NCI-H1694 (cell line): Measurements from ENCODE around the gene AQP11.
A peak's percentile ranks its signal among the peaks of the same experiment; 100 is the strongest.
"Not testable (repeated sequence)": the region's sequence is repeated elsewhere in the genome, so short reads cannot be mapped to it uniquely, and the experiment has no call there.

Experiments
- DNase-seq: peaks from one replicate; lab custom pipeline; 2025; lab: John Stamatoyannopoulos, UW

The AQP11 gene

DNA sequence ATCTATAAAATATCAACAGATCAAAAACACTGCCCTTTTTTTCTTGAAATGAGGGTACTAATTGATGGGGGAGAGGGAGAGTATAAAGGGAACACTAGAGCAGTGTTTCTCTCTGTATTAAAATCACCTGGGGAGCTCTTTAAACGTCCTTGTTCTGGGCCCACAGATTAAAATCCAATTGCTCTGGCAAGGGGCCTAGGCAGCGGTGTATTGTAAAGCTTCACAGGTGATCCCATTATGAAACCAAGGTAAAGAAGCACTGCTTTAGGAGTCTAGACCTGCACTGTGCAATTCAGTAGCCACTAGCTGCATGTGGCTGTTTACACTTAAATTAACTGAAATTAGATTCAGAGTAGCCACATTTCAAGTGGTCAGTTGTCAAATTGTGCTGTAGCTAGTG lies 3.0 kb downstream of the AQP11 start:
- no peak for DNase-seq

DNA sequence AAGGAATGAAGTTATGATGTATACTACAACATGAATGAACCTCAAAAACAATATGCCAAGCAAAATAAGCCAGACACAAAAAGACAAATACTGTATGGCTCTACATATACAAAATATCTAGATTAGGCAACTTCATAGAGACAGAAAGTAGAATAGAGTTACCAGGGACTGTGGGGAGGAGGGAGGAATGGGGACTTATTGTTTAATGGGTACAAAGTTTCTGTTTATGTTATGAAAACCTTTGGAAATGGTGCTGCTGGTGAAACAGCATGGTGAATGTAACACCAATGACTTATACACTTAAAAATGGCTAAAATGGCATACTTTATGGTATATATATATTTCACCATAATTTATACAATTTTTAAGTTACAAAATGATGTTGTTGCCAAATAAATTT lies 4.1 kb downstream of the AQP11 start:
- no peak for DNase-seq

DNA sequence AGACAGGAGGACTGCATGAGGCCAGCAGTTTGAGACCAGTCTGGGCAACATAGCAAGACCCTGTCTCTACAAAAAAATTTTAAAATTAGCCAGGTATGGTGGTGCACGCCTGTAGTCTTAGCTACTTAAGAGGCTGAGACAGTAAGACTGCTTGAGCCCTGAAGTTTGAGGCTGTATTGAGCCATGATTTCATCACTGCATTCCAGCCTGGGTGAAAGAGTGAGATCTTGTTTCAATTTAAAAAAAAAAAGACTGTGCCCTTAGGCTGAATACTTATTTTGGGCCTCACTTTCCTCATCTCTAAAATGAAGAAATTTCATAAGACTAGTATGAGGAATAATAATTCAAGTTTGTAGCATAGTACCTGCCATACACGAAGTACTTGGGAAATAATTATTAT lies 6.9 kb downstream of the AQP11 start:
- no peak for DNase-seq

DNA sequence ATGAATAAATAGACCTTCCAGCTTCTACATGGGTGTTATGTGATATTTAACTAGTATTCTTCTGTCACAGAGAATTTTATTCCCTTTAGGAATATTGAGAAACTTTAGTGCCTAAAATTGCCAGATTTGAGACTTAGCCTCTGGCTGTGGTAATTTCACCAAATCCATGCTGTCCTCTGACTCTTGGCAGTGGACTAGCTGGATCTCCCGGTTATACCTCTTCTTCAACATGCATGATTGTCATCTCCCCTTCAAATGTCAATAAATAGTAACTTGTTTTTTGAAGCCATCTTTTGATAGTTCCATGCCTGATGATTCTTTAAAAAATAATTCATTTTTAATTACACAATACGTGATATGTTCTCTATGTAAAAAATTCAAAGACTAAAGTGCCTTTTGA lies 8.4 kb downstream of the AQP11 start:
- DNase-seq = no peak

DNA sequence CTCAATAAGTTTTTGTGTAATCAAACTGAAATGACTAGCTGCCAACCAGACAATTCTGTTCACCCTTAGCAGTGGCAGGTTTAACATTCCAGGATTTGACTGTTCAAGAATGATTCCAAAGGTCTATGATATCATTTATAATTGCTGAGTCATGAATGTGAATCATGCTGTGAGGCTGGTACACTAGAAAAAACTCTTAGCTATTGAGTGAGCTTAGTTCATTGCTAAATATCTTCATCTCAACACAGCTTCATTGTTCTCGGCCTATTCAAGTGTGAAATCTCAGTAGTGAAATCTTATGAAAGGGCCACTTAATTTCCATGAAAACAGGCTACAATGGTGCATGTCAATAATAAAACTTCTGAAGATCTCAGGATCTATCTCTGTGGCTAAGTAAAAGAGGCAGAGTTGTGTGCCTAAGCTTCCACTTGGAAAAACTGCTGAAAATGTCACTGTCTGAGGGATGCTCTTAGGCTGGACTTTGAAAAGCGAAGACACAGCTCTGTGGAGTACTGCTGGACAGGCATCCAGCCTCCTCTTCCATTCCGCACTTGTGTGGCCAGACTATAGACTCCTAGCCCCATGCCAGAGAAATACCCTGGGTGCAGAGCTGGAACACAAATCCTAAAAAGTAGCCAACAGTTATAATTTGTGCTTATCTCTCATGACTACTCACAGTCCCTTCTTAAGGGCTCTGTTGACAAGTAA lies 12.8 kb downstream of the AQP11 start:
- DNase-seq = no peak

DNA sequence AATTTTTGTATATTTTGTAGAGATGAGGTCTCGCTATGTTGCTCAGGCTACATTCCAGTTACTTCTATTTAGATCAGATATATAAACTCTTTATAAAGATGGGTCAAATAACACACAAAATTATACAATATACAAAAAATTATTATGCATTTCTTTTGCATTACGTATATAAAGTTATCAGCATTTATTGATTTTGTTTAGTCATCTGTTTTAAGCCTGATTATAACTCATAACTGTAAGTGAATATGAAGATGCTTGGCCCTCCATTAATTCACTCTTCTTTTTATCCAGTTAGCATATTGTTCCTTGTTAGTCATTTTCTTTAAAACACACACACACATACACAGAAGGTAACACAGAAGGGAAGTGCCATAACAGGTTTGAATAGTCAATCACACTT lies 14.5 kb downstream of the AQP11 start:
- no peak for DNase-seq

DNA sequence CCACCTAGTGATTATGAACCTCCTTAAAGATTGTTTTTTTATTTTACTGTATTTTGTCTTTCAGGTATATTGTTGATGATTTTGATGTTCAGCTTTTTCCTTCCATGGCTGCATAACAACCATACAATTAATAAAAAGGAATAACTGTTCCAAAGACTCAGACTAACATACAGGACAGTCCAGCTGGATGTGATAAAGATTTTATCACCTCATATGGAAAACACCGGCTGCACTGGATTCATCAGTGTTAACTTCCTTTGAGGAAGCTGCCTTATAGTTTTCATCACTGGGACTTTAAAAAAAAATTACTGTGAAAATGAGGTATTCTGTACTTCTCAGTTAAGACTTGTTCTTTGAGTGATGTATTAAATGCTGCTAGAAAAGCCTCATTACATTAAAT lies 19.5 kb downstream of the AQP11 start:
- no peak for DNase-seq

DNA sequence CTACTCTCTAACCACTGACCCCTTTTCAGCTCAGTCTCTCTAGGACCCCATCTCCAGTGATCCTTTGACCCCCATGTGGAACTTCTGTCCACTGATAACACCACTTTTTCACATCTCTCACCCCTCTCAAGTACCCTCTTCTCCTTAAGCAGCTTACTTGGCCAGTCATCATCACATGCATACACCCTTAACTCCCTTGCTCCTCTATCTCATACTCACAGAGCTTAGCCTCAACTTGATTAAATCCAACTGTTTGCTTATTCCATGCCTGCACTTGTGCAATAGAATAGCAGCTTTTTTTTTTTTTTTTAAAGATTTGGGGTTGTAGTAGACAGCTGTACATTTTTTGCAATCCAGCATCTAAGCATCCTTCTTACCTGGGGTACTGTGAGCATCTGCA lies 22.2 kb downstream of the AQP11 start:
- DNase-seq = no peak

DNA sequence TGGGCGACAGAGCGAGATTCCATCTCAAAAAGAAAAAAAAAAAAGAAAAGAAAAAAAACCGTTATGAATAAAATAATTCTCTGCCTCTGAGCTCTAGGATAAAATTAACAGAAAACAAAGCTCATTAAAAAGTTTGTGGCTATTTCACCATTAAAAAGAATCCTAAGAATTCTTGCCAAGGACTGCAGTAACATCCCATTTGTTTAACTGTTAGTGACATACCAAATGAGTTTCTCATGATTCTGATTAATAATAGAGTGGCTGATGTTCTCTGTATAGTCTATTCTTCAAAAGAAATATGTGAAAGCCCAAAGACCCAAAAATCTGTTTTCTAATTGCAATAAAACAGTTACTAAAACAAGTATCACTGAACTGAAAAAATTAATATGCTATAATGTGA lies 28.1 kb downstream of the AQP11 start:
- no peak for DNase-seq

DNA sequence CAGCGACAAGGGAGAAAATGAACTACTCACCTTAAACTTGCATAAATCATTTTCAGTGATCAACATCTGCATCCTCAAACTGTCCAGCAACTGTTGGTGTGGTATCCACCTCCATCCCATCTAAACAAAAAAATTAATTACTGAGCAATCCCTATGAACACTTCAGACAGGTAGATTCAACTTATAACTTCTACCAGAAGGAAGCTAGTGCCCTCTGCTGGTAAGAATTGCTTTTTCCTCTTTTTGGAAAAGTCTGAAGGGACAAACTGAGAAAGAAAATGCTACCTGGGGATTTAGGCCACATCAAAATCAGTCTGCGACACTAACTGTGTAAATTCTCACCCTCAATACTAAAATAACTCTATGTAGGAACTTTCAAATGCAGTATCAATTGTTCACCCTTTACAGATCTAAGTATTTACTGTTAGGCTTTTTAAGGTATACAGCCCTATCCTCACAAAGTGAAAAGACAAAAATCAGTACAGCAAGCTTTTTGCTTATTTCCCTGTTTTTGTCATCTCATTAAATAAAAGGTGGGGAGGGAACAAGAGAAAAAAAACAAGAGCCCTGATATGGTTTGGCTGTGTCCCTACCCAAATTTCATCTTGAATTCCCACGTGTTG lies 29.9 kb downstream of the AQP11 start:
- peak; percentile 30 for DNase-seq

DNA sequence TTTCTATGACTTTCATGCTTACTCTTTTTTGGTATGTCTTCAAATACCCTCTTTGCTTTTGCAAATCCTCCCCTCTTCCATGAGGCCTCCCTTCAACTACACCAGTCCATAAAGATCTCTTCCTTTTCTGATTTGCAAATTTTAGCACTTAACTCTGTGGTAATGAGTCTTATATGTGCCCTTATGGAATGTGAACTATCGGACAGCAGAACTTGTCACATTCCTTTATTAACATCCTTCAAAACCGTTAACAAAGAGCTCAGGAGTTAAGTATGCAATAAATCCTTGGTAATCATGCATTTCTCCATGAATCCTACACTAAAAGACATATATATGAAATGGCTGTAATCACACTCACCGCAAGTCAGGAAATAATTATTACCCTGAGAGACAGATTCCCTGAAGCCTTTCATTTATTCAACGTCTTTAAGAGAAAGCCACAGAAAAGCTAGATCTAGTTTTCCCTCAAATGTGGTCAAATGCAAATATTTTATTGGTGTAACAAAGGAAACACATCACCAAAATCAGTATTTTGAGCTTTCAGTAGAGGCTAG lies 40.5 kb downstream of the AQP11 start:
- no peak for DNase-seq

DNA sequence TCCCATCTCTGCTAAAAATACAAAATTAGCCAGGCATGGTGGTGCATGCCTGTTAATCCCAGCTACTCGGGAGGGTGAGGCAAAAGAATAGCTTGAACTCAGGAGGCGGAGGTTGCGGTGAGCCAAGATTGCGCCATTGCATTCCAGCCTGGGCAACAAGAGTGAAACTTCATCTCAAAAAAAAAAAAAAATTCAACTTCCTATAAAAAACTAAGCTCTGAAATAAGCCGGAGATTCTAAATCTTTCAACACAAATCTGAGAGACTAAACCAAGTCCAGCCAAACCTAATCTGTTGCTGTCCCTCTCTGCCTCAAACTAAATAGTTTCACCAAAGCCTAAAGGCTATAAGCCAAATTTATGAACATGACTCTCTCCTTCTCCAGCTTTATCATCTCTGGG lies 44.2 kb downstream of the AQP11 start:
- not testable (repeated sequence) for DNase-seq

DNA sequence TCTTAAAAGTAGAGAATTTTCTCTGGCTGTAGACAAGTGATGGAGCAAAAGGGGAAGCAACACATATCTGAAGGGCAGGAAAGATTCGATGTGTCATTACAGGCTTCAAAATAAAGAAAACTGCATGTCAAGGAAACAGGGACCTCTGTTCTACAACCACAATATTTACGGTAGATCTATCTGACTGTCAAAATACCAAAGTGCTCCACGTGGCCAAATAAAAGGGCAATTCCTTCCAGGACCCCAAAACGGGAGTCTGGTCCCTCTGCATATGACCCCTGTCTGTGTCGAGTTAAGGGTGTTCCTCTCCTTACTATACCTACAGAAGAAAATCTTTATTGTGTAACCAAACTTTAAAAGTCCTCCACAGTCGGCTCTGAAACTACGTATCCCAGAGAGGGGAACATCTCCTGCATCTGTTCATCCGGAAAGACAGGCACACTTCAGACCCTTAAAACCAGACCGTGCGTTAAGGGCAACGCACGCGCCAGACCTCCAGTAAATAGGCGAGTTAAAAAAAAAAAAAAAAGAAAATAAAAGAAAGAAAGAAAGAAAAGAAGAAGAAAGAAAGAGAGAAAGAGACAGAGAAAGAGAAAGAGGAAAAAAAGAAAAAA lies 47.1 kb downstream of the AQP11 start:
- DNase-seq = no peak

DNA sequence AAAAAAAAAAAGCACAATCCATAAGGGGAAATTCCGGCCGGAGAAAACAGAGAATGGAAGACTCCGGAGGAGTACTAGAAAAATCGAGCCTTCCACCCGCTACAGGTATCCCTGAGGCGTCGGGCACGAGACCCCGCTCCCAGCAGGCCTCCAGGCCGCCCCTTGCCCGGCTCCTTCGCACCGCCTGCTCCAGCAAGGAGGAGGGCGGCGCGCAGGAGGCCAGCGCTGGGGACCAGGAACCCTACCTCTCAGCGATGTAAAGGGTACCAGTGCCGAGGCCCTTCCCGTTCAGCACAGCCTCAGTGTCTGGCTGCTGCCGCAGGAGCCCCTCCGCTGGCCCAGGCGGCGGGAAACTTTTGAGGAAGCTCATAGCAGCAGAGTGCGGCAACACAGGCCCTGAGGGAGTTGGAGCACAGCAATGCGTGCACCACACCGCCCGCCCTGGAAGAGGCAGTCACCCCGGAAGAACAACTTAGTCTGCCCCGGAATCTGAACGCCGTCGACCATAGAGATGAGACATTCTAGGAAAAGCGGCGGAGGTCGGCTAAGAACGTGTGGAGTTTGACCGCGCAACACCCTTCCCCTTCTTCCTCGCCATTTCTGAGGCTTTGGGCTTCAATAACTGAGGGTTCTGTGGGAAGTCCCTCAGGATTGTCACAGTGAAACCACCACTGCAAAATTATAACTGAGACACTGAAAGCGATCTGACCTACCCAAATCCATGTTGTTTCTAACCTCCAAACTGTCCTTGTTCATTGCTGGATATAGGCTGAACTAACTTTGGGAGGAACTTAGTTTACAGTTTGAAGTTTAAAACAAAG lies 47.8 kb downstream of the AQP11 start, which contains the start of gene CLNS1A:
Gene CLNS1A (minus strand): TSS at position 450 of the 821 bp plus-strand sequence. CDS start 80 bp downstream, at position 370.
- peak; percentile 82 for DNase-seq

DNA sequence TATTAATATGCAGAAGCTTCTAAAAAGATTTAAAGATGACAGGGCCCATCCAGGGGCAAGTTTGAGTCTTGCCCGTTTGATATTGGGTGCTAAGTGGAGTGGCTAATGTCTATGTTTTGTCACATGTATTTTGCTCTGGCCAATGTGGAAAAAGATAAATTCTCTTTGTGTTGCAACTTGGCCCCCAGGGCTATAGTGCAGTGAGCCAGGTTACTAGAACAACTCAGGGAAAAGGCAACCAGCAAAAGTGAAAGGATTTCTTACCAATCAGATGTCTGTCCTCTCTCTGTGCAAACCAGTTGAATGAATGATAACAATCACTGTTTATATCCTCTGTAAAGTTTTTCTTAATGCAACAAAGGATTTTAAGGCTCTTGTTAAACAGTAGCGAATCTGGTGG lies 52.5 kb downstream of the AQP11 start:
- DNase-seq = no peak

DNA sequence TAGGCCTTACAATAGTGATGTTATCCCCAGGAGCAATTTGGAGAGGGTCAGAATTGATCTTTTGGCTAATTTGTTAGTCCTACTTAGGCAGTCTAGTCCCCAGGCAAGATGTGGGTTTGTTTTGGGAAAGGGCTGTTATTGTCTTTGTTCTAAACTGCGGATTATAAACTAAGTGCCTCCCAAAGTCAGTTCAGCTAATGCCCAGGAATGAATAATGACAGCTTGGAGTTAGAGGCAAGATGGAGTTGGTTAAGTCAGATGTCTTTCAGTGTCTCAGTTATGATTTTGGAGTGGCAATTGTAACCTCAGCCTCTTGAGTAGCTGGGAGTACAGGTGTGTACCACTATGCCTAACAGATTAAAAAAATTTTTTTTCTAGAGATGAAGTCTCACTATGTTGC lies 55.1 kb downstream of the AQP11 start:
- no peak for DNase-seq

DNA sequence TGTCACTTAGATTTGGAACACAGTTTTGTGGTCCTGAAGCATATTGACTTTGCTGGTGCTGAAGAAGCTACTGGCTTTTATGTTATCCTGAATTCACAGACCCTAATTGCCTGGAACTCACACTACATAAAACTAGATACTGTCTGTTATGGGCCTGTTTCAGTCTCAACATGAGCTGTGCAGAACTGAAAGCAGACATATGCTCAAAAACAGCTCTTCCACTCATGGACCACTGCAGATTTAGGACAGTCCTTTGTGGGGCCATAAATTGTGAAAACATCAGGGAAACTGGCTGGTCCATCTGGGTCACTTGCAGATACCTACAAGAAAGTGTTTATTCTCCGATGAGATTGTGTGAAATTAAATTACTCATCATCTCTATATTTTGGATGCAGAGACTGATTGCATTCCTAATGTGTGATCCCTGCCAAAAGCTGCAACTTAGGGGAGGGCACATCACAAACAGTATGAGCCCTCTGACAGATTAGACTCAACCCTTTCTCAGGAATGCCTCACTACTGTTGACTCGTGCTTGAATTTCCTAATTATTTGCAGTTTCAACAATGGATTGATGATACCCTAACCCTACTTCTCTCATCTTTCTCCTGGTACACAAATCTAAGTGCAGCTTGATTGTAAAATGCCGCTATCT lies 58.0 kb downstream of the AQP11 start:
- DNase-seq = no peak

DNA sequence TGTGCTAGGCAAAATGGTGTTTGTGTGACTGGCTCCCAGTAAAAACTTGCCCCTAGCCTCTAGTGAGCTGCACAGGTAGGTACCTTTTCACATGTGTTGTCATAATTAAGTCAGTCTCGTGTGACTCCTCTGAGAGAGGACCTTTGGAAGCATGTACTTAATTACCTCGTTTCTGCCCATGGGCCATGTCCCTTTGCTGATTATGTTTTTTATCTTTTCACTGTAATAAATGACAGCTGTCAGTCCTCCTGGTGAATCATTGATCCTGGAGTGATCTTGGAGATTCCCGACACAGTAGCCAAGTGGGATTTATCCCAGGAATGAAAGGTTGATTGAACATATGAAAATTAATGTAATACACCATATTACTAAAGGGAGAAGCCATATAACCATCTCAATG lies 60.4 kb downstream of the AQP11 start:
- no peak for DNase-seq

DNA sequence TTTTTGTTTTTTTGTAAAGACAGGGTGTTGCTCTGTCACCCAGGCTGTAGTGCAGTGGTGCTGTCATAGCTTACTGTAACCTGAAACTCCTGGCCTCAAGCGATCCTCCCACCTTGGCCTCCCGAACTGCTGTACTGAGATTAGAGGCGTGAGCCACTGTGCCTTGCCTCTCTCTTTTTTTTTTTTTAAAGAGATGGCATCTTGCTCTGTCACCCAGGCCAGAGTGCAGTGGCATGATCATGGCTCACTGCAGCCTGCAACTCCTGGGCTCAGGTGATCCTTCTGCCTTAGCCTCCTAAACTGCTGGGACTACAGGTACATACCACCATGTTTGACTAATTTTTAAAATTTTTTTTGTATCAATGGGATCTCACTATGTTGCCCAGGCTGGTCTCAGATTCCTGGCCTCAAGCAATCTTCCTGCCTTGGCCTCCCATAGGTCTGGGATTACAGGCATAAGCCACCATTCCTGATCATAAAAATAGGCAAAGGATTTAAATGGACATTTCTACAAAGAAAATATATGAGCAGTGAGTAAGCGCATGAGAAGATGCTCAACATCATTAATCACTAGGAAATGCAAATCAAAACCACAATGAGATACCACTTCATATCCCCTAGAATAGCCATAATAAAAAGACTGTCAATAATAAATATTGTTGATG lies 65.1 kb downstream of the AQP11 start:
- DNase-seq = no peak

DNA sequence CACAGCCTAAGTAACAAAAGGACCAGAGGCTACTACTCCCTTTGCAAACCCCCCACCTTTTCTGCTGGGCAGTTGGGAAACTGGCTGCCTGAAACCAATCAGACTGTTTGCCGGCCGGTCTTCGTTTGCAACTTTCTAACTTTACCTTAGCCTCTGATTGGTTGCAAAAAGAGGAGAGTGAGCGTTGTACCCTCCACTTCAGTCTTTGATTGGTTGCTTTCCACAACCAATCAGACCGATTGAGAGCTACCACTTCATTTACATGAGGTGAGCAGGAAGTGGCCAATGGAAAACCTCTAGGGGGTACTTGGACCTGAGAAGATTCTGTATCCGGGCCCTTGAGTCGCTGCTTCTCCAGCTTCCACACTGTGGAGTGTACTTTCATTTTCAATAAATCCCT lies 66.6 kb downstream of the AQP11 start:
- DNase-seq = no peak
